ENCODE data around the gene NF1.
"Not testable (repeated sequence)": the region's sequence is repeated elsewhere in the genome, so short reads cannot be mapped to it uniquely, and the experiment has no call there.

The NF1 gene

GRCh38 chr17:31131299-31131698, 36.5 kb downstream of the NF1 start:
- DNase-seq, result no peak

GRCh38 chr17:31132977-31133376, 38.2 kb downstream of the NF1 start:
- no peak for DNase-seq

- DNase-seq, result no peak
Measured at GRCh38 chr17:31134576-31134975, 39.8 kb downstream of the NF1 start.

GRCh38 chr17:31136319-31136718, 41.5 kb downstream of the NF1 start:
- DNase-seq, result no peak

- DNase-seq, result no peak
Measured at GRCh38 chr17:31140111-31140510, 45.3 kb downstream of the NF1 start.

GRCh38 chr17:31144428-31144827, 49.7 kb downstream of the NF1 start:
- no peak for DNase-seq

- DNase-seq, result no peak
Measured at GRCh38 chr17:31144836-31145235, 50.1 kb downstream of the NF1 start.

GRCh38 chr17:31147507-31148202, 52.9 kb downstream of the NF1 start:
- no peak for DNase-seq

- no peak for DNase-seq
Measured at GRCh38 chr17:31148205-31148604, 53.4 kb downstream of the NF1 start.

- no peak for DNase-seq
Measured at GRCh38 chr17:31152271-31152670, 57.5 kb downstream of the NF1 start.

- no peak for DNase-seq
Measured at GRCh38 chr17:31155208-31155810, 60.5 kb downstream of the NF1 start.

GRCh38 chr17:31156326-31156725, 61.5 kb downstream of the NF1 start:
- no peak for DNase-seq

- not testable (repeated sequence) for DNase-seq
Measured at GRCh38 chr17:31156864-31157263, 62.1 kb downstream of the NF1 start.

- no peak for DNase-seq
Measured at GRCh38 chr17:31158746-31159377, 64.1 kb downstream of the NF1 start.

GRCh38 chr17:31163091-31163781, 68.5 kb downstream of the NF1 start:
- no peak for DNase-seq

- no peak for DNase-seq
Measured at GRCh38 chr17:31167111-31167510, 72.3 kb downstream of the NF1 start.

- DNase-seq, result no peak
Measured at GRCh38 chr17:31171701-31172100, 76.9 kb downstream of the NF1 start.

- DNase-seq, result no peak
Measured at GRCh38 chr17:31172388-31172787, 77.6 kb downstream of the NF1 start.

GRCh38 chr17:31174215-31174614, 79.4 kb downstream of the NF1 start:
- no peak for DNase-seq

- no peak for DNase-seq
Measured at GRCh38 chr17:31175237-31175636, 80.5 kb downstream of the NF1 start.

- not testable (repeated sequence) for DNase-seq
Measured at GRCh38 chr17:31176143-31176542, 81.4 kb downstream of the NF1 start.

- not testable (repeated sequence) for DNase-seq
Measured at GRCh38 chr17:31178951-31179350, 84.2 kb downstream of the NF1 start.

- no peak for DNase-seq
Measured at GRCh38 chr17:31195305-31195704, 100.5 kb downstream of the NF1 start.

- DNase-seq, result no peak
Measured at GRCh38 chr17:31198026-31198425, 103.2 kb downstream of the NF1 start.
